ENCODE results near the gene FRK.
A peak's percentile ranks its signal among the peaks of the same experiment; 100 is the strongest.

The FRK gene

DNA sequence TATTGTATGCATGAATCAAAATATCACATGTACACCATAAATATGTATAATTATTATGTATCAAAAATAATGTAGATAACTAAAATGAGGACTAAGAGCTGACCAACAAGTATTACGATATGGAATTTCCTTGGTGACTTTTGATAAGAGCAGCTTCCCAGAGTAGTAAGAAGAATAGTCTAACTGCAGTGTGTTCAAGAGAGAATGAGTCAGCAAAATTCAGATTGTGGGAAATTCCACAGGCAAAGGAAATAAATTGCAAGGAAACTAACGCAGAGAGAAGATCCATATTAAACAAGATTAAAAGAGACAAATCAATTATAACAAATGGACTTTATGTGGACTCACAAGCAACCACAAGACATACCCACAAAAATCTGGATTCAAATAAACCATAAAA lies 26.4 kb downstream of the FRK start:
- peak in 2 of 3 donors; percentile 8 to 36 for DNase-seq

- DNase-seq, result no peak
These were observed 26.9 kb downstream of the FRK start for GRCh38 chr6:116033687-116034303.

- DNase-seq, result no peak
These were observed 29.9 kb downstream of the FRK start for GRCh38 chr6:116030770-116031169.

GRCh38 chr6:116029535-116029934 lies 31.2 kb downstream of the FRK start:
- DNase-seq, result no peak

GRCh38 chr6:116028233-116028632 lies 32.5 kb downstream of the FRK start:
- no peak for DNase-seq

DNA sequence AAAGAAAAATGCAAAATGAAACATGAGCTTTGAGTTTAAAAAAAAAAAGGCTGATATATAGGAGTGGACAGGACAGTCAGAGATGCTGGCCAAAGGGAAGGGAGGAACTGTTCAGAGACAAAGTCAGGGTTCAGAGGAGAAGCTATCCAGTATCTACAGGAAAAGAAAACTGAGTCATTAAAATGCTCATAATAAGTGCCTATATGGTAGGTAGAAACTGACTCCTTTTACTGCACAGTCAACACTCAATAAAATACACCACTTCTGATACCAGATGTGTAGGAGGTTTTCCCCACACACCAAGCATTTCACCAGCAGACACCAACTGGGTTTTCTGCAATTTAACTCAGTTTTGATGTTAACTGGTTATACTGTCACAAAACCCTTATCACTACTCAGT lies 32.9 kb downstream of the FRK start:
- no peak for DNase-seq

GRCh38 chr6:116025405-116025804 lies 35.3 kb downstream of the FRK start:
- DNase-seq, result no peak

DNA sequence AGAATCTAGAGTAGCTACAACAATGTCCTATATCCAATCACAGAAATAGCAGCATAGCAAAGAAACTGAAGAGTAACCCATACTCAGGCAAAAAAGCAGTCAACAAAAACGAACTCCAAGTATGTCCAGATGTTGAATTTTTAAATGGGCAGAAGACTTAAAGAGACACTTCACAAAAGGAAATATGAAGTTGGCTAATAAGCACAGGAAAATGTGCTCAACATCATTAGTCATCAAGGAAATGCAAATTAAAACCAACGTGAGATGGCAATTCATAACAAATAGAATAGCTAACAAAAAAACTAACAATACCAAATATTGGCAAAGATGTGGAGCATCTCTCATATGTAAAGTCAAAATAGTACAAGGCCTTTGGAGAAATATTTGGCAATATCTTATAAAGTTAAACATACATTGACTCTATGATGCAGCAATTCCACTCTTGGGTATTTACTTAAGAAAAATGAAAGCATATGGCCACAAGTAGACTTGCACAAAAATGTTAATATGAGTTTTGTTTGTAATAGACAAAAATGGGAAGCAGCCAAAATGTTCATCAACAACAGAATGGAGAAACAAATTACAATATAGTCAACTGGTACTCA lies 37.7 kb downstream of the FRK start:
- no peak for DNase-seq

DNA sequence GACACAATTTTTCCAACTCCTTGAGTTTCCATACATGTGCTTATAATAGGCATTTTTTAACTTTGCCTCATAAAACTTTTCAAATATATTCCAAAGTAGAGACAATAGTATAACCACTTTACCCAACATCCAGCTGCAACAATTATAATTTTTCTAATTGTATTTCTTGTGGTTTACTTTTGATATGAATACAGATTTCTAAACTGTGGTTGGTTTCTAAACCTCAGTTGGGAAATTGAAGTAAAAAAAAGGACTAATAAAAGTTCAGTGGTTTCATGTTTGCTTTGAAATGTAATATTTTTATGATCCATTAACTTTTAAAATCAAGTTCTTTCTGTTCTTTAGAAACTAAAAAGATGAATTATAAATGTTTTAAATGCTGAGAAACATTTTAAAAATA lies 40.0 kb downstream of the FRK start:
- DNase-seq, result no peak

DNA sequence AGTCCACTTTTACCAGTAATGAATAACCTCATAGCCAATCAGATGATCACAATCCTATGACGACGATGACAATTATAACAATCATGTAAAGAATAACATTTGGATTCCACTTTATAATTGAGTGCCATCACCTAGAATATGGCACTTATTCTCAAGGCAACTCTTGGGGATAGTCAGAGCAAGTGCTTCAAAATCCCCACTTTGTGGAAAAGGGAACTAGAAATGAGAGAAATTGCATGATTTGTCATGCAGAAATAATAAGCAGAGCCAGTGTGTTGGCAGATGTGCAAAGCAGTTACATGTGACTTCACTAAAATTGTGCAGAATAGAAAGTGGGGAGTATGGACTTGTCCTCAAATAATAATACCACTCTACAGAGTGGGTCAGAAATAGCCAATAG lies 41.3 kb downstream of the FRK start:
- peak; percentile 58 to 77 (median 68) for DNase-seq

DNA sequence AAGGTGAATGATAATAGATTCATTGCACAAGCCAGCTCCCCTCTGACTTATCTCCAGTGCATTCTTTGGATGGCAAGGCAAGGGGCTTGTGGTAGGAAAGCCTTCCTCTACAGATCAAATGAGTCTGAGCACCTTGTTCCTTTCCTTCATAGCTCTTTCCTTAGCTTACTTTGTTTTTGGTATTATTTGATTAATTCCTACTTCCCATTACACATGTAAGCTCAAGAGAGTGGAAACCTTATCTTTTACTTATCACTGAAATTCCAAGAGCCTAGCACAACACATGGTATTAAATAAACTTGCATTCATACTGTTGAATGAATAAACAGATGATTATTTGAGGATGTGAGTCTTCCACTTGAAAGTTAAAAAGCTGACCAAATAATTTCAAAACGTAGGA lies 41.7 kb downstream of the FRK start:
- no peak for DNase-seq

DNA sequence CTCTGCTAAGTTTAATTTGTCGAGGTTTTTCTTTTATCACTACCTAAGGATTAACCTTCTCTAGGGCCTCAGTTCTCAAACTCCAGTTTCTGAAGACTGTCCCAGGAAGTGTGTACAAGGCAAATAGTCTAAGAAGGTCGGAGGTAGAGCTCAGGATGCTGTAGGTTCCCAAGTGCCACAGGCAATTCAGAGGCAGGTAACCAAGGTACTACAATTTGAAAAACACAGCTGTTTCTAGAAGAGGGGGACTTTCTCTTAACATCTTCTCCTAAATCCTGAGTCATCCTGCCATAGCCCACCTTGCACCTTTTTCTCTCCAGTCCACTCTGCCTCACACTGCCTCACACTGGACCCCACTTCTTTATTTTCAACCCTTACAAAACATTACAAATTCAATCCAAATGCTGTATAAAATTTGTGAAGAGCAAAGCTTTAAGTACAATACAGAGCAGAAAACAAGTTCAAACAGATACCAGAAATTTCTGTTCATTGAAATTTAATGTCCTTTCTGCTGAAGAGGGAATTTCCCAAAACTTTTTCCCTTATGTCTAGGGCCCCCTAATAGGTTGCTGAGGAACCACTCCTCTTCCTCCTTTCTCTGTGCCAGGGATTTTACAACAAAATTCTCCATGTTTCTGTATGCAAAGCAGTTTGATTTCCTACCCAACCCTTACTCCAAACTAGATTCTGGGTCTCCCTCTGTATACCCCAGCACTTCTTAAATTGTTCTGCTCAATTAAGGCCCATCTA lies 43.0 kb downstream of the FRK start:
- DNase-seq, result peak; percentile 63 to 74 (median 73)

GRCh38 chr6:116016846-116017545 lies 43.7 kb downstream of the FRK start:
- DNase-seq, result no peak

- DNase-seq, result no peak
These were observed 44.7 kb downstream of the FRK start for GRCh38 chr6:116015983-116016382.

GRCh38 chr6:116015561-116015960 lies 45.1 kb downstream of the FRK start:
- DNase-seq, result peak in 1 of 3 donors; percentile 11

GRCh38 chr6:116012951-116013350 lies 47.7 kb downstream of the FRK start:
- DNase-seq, result no peak

- no peak for DNase-seq
These were observed 48.2 kb downstream of the FRK start for GRCh38 chr6:116012471-116012949.

DNA sequence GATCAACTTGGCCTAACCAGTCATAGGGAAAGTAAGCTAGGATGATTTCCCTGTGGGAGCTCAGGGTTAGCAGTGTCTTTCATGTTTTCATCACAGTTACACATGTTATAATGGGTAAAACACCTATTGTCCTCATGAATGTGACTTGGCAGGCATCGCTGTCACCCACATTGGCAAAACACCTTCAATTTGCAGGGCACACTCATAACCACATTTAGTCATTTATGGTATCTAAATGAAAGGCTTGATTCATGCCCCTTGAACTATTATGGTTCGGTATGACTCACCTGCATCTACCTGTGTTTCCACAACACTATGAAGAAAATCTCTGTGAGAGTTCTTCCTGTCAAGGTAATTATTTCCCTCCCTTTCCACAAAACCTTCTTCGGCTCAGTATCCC lies 49.2 kb downstream of the FRK start:
- no peak for DNase-seq

- DNase-seq, result peak; percentile 79 to 82 (median 80)
These were observed 49.8 kb downstream of the FRK start for GRCh38 chr6:116010790-116011401.

DNA sequence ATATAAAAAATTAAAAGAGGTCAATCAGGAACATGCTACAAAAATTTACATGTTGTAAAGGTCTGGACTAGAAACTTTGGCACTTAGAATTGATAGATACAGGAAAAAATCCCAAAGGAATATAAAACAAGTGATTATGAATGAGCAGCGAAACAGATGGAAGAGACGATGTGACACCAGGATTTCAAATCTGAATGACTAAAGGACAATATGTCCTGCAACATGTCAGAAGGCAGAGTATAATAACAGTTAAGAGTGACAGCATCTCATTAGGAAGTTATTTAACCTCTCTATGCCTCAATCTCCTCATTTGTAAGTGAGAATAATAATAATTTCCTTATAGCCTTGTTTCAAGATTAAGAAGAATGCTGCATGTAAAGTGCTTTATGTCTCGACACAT lies 50.3 kb downstream of the FRK start:
- no peak for DNase-seq

DNA sequence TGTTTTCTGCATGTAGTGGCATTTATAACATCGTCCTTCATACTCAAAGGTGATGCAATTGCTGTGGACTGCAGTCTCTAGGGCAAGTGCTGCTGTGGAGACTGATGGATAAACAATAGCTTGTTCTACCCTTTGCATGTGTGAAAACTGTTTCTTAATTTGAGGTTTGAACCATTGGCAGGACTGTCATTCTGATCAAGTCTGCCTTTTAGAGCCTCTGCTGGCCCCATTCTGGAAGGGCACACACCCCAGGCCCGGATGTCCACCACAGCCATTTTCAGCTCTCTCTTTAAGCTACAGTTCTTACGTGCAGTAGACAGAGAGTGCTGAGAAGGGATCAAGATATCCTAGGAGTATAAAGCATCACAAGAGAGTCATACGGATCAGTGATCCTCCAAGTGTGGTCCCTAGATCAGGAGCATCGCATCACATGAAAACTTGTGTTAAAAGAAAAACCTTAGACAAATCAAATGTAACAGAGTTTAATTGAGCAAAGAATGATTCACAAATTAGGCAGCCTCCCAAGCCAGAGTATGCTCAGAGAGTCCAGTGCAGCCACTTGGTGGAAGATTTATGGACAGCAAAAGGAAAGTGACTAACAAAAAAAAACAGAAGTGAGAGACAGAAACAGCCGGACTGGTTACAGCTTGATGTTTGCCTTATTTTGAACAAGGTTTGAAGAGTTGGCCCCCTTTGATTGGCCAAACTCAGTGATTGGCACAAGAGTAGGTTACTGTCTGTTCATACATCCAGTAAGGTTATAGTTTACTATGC lies 52.0 kb downstream of the FRK start:
- peak; percentile 22 to 44 (median 38) for DNase-seq

Data from suppressor macrophage treated with lipopolysaccharide for 1 hour (primary cell).